OCI-LY3 (cell line): ENCODE results near the gene JMJD7.

ENCODE experiments used
- EZH2phosphoT487 ChIP-seq: fragments of 200-600 bp; shearing (Covaris generic); IDR thresholded peaks from 2 replicates; pipeline ENCODE4 v1.6.1; 2018; ENCODE audit warnings: antibody characterized with exemption, mixed run types, low read depth
- TF ChIP-seq, protein P1 (sequence below): fragments of 200-600, 300-600 bp; sonication (generic); IDR thresholded peaks from 2 replicates; pipeline ENCODE4 v1.5.1; 2014; ENCODE audit warnings: antibody characterized with exemption, low read length, low read depth

DNA sequence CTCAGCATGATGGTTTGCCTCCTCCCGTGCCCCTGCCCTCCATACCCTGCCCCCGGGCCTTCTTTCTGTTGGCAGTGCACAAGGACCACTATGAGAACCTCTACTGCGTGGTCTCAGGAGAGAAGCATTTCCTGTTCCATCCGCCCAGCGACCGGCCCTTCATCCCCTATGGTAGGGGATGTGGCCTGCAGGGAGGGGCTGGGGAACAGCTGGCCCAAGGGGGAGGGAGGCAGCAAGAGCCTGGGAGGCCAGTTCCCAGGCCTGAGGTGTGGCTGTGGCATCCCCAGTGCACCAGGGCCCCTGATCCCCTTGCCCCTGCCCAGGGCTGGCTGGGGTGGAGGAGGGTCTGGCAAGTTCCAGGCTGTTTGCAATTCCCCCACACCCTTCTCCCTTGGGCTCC, 8.2 kb downstream of the JMJD7 start:
- TF ChIP-seq, protein P1, sequence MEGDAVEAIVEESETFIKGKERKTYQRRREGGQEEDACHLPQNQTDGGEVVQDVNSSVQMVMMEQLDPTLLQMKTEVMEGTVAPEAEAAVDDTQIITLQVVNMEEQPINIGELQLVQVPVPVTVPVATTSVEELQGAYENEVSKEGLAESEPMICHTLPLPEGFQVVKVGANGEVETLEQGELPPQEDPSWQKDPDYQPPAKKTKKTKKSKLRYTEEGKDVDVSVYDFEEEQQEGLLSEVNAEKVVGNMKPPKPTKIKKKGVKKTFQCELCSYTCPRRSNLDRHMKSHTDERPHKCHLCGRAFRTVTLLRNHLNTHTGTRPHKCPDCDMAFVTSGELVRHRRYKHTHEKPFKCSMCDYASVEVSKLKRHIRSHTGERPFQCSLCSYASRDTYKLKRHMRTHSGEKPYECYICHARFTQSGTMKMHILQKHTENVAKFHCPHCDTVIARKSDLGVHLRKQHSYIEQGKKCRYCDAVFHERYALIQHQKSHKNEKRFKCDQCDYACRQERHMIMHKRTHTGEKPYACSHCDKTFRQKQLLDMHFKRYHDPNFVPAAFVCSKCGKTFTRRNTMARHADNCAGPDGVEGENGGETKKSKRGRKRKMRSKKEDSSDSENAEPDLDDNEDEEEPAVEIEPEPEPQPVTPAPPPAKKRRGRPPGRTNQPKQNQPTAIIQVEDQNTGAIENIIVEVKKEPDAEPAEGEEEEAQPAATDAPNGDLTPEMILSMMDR, result no peak
- TF ChIP-seq EZH2phosphoT487, result no peak
